Heart left ventricle (tissue), 13 donors: ENCODE measurements around the gene GPR152.

Experiments
- CTCF ChIP-seq, 12 donors: fragments of 200-600 bp; sonication (generic) in 4 of 12; IDR thresholded peaks; one replicate each; pipeline versions ENCODE4 v1.5.0 to v1.8.0; 2018 to 2022; ENCODE audit warnings: antibody characterized with exemption in 12 of 12, mild to moderate bottlenecking in 5 of 12
- POLR2A ChIP-seq, 2 donors: fragments of 450-650 bp; IDR thresholded peaks; one replicate each; pipeline ENCODE4 v1.6.1; 2017; ENCODE audit warnings: antibody characterized with exemption in 2 of 2, mild to moderate bottlenecking in 2 of 2, moderate library complexity in 2 of 2
- donor health status: ischemic (EF 13 %, LVEDD 7.1; RV severe dilation, severe dysfunction).
- donor health status: DM: no; HTN: yes; CAD: no.
- donor health status: DM: no; HTN: no; CAD: no.
- donor health status: ischemic (EF 25% LVEDD 6.9; RV normal size, moderate dysfunction).
- donor health status: ischemic (EF 25% LVEDD 5.7; RV mildly dilated, moderate dysfunction).
- donor health status: ischemic (EF 35%, LVEDD 5.7; RV mildly dilated, moderate dysfunction).
- donor health status: nonischemic (EF 11% LVEDD 7.7; RV severe dilation, severe dysfunction).
- donor health status: DM: yes; HTN: yes; CAD: no.
- donor health status: PGD.
- donor health status: ischemic (EF 29% LVEDD 5.4; RV normal size, mild dysfunction).
- donor health status: nonischemic (EF 23%, LVEDD 6.1; RV moderate dilation, normal function).

GRCh38 chr11:67501854-67502253 lies 49.3 kb upstream of the GPR152 start:
- TF ChIP-seq CTCF (IDR thresholded peaks at IDR 0.05) (no peak), POLR2A (IDR thresholded peaks at IDR 0.05) (no peak)
